Activated B cell treated with CpG ODN at 0.5 μM for 24 hours (primary cell): Measurements from ENCODE around the gene MGRN1. TPM values are rescaled to one million over a fixed set of nuclear protein-coding genes. Genes with fewer than 3 reads are reported as not detected.
A peak's percentile ranks its signal among the peaks of the same experiment; 100 is the strongest.

Experiments used
- ATAC-seq: fragments of 200-7000 bp; cut with Tn5 transposase; one replicate; pipeline ENCODE4 v1.10.0; 2021; ENCODE audit warnings: low read depth, mild to moderate bottlenecking, moderate library complexity
- CTCF ChIA-PET: fragments of 350-600 bp; sonication (Branson Sonifier 250); formaldehyde crosslinking; loops from one replicate; lab custom pipeline; 2021; ENCODE audit warnings: antibody characterized with exemption; lab: Charles Lee
- POLR2A ChIA-PET: fragments of 350-600 bp; sonication (Branson Sonifier 250); formaldehyde crosslinking; loops from one replicate; lab custom pipeline; 2021; ENCODE audit warnings: antibody characterized with exemption; lab: Charles Lee
- DNase-seq: peaks from one replicate; pipeline ENCODE4 v3.0.0; 2022
- H3K27ac Mint-ChIP-seq: one replicate; pipeline ENCODE4 v1.8.0; 2020; ENCODE audit warnings: mixed read lengths
- H3K27me3 Mint-ChIP-seq: one replicate; pipeline ENCODE4 v1.8.0; 2021; ENCODE audit warnings: mixed read lengths
- H3K36me3 Mint-ChIP-seq: one replicate; pipeline ENCODE4 v1.8.0; 2021; ENCODE audit warnings: low read depth, mixed read lengths
- H3K4me1 Mint-ChIP-seq: one replicate; pipeline ENCODE4 v1.8.0; 2021; ENCODE audit warnings: mixed read lengths
- H3K4me3 Mint-ChIP-seq: one replicate; pipeline ENCODE4 v1.8.0; 2020; ENCODE audit warnings: mild to moderate bottlenecking, mixed read lengths
- H3K9me3 Mint-ChIP-seq: one replicate; pipeline ENCODE4 v1.8.0; 2020; ENCODE audit warnings: mixed read lengths
- intact Hi-C: fragments of 100-400 bp; cut with micrococcal nuclease; formaldehyde crosslinking; loops from one replicate; pipeline ENCODE4 v1.15.1; 2024
- total RNA-seq: library from RNA; stranded (reverse); gene quantifications from 2 replicates; pipeline ENCODE4 v1.2.3, GENCODE V29; 2022
- TF ChIP-seq, protein P1 (sequence below): fragments of 200-600 bp; IDR thresholded peaks from one replicate; pipeline ENCODE4 v1.8.0; 2022; ENCODE audit warnings: antibody characterized with exemption, mild to moderate bottlenecking

The MGRN1 gene
- total RNA-seq, 1 donor from 2014 or later: 88.6 TPM

DNA sequence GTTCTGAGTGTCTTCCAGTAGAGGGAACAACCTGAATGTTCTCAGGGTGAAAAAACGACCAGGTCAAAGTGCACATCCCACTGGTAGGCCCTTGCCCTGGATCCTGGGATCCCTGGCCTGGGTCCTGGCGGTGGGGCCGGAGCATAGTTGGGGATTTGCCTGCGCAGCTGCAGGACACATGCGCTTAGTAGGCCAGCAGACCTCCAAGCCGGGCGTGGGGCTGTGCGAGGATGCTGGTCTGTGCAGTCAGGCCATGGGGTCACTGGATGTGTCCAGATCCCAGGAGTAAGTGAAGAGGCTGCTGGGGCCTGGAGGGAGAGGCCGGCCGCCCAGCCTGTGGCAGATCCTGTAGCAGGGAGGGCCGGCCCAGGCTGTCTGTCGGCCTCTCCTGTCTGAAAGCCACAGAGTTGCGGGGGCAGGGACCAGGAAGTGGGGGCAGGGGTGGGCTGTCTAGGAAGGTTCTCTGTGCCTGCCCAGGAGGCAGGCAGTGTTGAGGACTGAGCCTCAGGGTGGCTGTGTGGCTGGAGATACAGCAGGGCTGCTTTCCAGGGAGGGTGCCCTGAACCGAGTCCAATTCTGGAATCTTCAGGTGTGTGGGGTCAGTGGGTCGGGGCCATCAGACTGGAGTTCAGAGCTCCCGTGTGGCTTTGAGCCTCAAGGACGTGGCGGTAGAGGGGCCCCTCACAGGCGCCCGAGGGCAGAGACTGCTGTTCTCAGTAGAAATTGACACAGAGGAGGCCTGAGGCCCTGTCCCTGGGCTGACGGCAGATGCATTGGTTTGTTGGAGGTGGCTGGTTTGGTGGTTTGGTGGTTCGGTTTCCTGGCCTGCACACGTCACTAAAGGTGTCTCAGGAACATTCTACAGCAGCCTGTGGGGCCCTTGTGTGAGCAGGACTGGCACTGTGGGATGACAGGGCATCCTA, 51.5 kb downstream of the MGRN1 start:
- no peaks in the 10 kb centered on the region for H3K27me3 Mint-ChIP-seq
- H3K36me3 Mint-ChIP-seq: peaks cover 51% of the 10 kb centered on the region
- peaks cover 4% of the 10 kb centered on the region for H3K4me1 Mint-ChIP-seq
- no peak for DNase-seq
- H3K9me3 Mint-ChIP-seq: no peaks in the 10 kb centered on the region
- ChIA-PET POLR2A (no interaction called here), CTCF (no interaction called here)
- peak overlapping the region; percentile 7 for H3K27ac Mint-ChIP-seq
- intact Hi-C loops: no loop called here
- ATAC-seq: no peak
- TF ChIP-seq, protein P1, sequence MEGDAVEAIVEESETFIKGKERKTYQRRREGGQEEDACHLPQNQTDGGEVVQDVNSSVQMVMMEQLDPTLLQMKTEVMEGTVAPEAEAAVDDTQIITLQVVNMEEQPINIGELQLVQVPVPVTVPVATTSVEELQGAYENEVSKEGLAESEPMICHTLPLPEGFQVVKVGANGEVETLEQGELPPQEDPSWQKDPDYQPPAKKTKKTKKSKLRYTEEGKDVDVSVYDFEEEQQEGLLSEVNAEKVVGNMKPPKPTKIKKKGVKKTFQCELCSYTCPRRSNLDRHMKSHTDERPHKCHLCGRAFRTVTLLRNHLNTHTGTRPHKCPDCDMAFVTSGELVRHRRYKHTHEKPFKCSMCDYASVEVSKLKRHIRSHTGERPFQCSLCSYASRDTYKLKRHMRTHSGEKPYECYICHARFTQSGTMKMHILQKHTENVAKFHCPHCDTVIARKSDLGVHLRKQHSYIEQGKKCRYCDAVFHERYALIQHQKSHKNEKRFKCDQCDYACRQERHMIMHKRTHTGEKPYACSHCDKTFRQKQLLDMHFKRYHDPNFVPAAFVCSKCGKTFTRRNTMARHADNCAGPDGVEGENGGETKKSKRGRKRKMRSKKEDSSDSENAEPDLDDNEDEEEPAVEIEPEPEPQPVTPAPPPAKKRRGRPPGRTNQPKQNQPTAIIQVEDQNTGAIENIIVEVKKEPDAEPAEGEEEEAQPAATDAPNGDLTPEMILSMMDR: no peak
- H3K4me3 Mint-ChIP-seq: no peak overlapping the region

DNA sequence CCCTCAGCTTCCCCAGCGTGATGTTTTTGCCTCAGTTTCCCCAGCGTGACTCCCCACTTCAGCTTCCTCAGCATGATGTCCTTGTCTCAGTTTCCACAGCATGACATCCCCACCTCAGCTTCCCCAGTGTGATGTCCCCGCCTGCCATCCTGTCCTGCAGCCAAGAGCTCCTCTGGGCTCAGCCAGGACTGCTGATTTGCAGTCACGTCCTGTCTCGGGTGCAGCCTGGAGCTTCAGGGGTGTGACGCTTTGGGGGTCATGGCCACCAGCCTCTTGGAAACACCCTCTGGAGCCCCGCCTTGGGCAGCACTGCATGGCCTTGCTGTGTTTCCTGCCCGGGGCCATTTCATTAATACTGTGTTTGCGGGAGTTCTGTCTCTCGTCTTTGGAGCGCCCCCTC, 52.2 kb downstream of the MGRN1 start:
- ChIA-PET POLR2A (no interaction called here), CTCF (no interaction called here)
- DNase-seq (no peak), ATAC-seq (no peak)
- TF ChIP-seq, protein P1: no peak
- Mint-ChIP-seq H3K4me3 (no peak overlapping the region), H3K36me3 (peaks cover 49% of the 10 kb centered on the region), H3K27ac (no peak overlapping the region), H3K27me3 (no peaks in the 10 kb centered on the region), H3K4me1 (peaks cover 4% of the 10 kb centered on the region), H3K9me3 (no peaks in the 10 kb centered on the region)
- intact Hi-C loops: no loop called here

DNA sequence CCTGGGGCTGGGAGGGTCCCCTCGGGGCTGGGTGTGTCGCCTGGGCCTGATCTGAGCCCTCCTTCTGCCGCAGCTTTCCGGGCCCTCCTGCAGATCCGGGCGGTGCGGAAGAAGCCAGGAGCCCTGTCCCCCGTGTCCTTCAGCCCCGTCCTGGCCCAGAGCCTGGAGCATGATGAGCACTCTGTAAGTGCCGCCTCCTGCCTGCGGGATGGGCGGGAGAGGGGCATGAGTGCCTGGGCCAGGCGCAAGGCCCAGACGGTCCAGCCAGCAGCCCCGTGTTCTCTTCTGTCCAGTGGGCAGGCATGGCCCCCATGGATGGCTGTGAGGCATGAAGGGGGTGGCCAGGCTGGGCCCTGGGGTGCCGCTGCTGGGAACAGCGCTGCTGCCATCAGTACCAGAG, 52.8 kb downstream of the MGRN1 start:
- no peak for DNase-seq
- intact Hi-C loops: no loop called here
- H3K4me1 Mint-ChIP-seq: peaks cover 4% of the 10 kb centered on the region
- H3K27me3 Mint-ChIP-seq: no peaks in the 10 kb centered on the region
- TF ChIP-seq, protein P1: no peak
- H3K4me3 Mint-ChIP-seq: no peak overlapping the region
- H3K9me3 Mint-ChIP-seq: no peaks in the 10 kb centered on the region
- H3K36me3 Mint-ChIP-seq: peaks cover 48% of the 10 kb centered on the region
- ChIA-PET POLR2A (no interaction called here), CTCF (no interaction called here)
- ATAC-seq: no peak
- H3K27ac Mint-ChIP-seq: no peak overlapping the region

DNA sequence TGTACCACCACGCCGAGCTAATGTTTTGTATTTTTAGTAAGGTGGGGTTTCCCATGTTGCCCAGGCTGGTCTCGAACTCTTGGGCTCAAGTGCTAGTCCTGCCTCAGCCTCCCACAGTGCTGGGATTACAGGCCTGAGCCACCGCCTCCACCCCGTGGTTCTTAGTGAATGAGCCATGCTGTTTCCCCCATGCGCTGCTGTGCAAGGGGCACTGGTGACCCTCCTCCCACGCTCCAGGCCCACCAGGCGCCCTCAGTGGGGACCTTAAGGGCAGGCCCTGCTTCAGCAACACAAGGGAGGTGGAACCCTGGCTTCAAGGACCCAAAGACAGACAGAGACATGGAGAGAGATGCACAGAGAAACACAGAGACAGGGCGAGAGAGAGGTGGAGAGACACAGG, 53.4 kb downstream of the MGRN1 start:
- Mint-ChIP-seq H3K9me3 (no peaks in the 10 kb centered on the region), H3K4me1 (peaks cover 4% of the 10 kb centered on the region), H3K27me3 (no peaks in the 10 kb centered on the region), H3K27ac (no peak overlapping the region), H3K4me3 (no peak overlapping the region), H3K36me3 (peaks cover 47% of the 10 kb centered on the region)
- CTCF ChIA-PET: no interaction called here
- POLR2A ChIA-PET: no interaction called here
- intact Hi-C loops: no loop called here
- TF ChIP-seq, protein P1: no peak
- no peak for DNase-seq
- ATAC-seq: no peak

DNA sequence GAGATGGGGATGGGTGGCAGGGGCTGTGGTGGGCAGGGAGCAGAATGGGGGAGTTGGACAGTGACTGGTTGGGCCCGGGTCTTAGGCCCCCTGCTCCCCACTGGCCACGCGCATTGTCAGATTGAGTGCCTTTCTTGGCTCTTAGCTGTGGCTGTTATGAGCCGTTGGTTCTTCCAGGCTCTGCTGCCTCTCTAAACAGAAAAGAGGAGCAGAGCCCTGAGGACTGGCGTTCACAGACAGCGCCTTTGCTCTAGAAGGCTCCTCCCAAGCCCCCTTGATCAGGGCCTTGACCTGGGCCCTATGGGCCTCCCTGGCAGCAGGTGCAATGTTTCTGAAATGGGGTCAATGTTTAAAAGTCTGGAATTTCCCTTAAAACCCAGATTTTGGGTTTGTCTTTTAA, 54.0 kb downstream of the MGRN1 start:
- ChIA-PET POLR2A (no interaction called here), CTCF (no interaction called here)
- Mint-ChIP-seq H3K27me3 (no peaks in the 10 kb centered on the region), H3K9me3 (no peaks in the 10 kb centered on the region), H3K36me3 (peaks cover 50% of the 10 kb centered on the region), H3K27ac (no peak overlapping the region), H3K4me3 (no peak overlapping the region), H3K4me1 (peaks cover 4% of the 10 kb centered on the region)
- intact Hi-C loops: no loop called here
- DNase-seq: no peak
- TF ChIP-seq, protein P1: no peak
- no peak for ATAC-seq
